Vagina (tissue), 2 donors: ENCODE data around the gene NXNL2.

Experiments used
- POLR2A ChIP-seq, 2 donors: fragments of 450-650 bp; IDR thresholded peaks; one replicate each; pipeline ENCODE4 v1.6.1; 2017; ENCODE audit warnings: antibody characterized with exemption in 2 of 2, mild to moderate bottlenecking in 2 of 2, moderate library complexity in 2 of 2
- POLR2AphosphoS5 ChIP-seq, 2 donors: sonication (generic); formaldehyde crosslinking; IDR thresholded peaks; one replicate each; pipeline ENCODE4 v1.9.0; 2017; ENCODE audit warnings: antibody characterized with exemption in 2 of 2, mild to moderate bottlenecking in 2 of 2, low read depth in 1 of 2; ENCODE audit not compliant: insufficient read depth in 1 of 2
- TF ChIP-seq, protein P1 (sequence below), 3 experiments: fragments of 450-650 bp in 2 of 3; fragments of 200-600 bp in 1 of 3; sonication (generic) in 1 of 3; IDR thresholded peaks; one replicate each; pipeline ENCODE4 v1.5.1; 2017 to 2019; ENCODE audit warnings: antibody characterized with exemption in 3 of 3, mild to moderate bottlenecking in 2 of 3, moderate library complexity in 2 of 3

DNA sequence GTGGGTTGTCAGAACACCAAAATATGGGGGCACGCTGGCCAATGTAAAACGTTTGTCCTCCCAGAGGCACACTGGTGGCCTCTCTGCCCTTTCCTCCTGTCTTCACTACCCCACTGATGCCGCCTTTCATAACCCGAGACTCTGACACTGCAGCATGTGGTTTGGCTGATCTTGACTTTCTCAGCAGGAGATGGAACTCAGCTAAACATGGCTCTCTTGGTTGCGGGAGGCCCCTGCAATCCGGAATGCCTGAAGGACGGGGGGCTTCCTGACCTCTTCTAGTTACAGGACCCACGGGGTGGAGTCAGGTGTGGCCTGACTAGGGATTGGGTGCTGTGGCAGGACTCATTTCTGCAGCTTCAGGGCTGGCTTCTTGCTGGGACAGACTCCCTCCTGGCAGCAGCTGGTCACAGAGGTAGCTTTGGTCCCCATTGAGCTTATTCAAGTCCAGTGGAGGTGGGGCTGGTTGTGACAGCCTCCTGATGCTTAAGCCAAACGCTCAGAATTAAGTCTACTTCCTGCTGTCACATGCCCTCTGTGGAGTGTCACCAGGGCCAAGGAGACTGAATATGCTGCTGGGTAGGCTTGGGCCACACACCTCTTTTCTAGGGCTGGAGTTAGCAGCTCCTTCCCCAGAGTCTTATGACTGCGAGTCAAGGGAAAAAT is 44.2 kb downstream of the NXNL2 start:
- TF ChIP-seq, protein P1, sequence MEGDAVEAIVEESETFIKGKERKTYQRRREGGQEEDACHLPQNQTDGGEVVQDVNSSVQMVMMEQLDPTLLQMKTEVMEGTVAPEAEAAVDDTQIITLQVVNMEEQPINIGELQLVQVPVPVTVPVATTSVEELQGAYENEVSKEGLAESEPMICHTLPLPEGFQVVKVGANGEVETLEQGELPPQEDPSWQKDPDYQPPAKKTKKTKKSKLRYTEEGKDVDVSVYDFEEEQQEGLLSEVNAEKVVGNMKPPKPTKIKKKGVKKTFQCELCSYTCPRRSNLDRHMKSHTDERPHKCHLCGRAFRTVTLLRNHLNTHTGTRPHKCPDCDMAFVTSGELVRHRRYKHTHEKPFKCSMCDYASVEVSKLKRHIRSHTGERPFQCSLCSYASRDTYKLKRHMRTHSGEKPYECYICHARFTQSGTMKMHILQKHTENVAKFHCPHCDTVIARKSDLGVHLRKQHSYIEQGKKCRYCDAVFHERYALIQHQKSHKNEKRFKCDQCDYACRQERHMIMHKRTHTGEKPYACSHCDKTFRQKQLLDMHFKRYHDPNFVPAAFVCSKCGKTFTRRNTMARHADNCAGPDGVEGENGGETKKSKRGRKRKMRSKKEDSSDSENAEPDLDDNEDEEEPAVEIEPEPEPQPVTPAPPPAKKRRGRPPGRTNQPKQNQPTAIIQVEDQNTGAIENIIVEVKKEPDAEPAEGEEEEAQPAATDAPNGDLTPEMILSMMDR (IDR thresholded peaks at IDR 0.05) = no peak
- no peak for TF ChIP-seq POLR2AphosphoS5 (IDR thresholded peaks at IDR 0.05; ENCODE audit: insufficient read depth in 1 of 2, low read depth in 1 of 2)
- no peak for TF ChIP-seq POLR2A (IDR thresholded peaks at IDR 0.05)
